ENCODE measurements around the gene HORMAD2.

The HORMAD2 gene

GRCh38 chr22:30185129-30185528, 104.9 kb downstream of the HORMAD2 start:
- Histone ChIP-seq H3K79me2 (ENCODE audit: insufficient read depth, low read length) (no peaks in the 10 kb centered on the region), H3K36me3 (ENCODE audit: insufficient read depth, low read length) (no peaks in the 10 kb centered on the region), H3K27ac (ENCODE audit: low read length) (no peak overlapping the region), H3K4me3 (ENCODE audit: low read depth in 1 of 2, low read length in 2 of 2) (no peak overlapping the region), H3K4me2 (ENCODE audit: insufficient read depth, low read length) (no peak overlapping the region), H4K20me1 (ENCODE audit: insufficient read depth, low read length) (no peaks in the 10 kb centered on the region), H3K9me3 (ENCODE audit: insufficient read depth, low read length, severe bottlenecking) (no peaks in the 10 kb centered on the region), H3K27me3 (ENCODE audit: insufficient read depth, low read length, poor library complexity) (no peaks in the 10 kb centered on the region), H3K9ac (ENCODE audit: low read depth, low read length) (no peak overlapping the region), H3K4me1 (ENCODE audit: insufficient read depth, low read length) (peaks cover 27% of the 10 kb centered on the region), H2AFZ (ENCODE audit: low read depth, low read length) (no peak overlapping the region)
- no peak for DNase-seq
- no peak for TF ChIP-seq CTCF (IDR thresholded peaks at IDR 0.05; ENCODE audit: borderline replicate concordance, extremely low read depth, low read length, poor library complexity, severe bottlenecking)
- TF ChIP-seq EZH2 (IDR thresholded peaks at IDR 0.05; ENCODE audit: borderline replicate concordance, low read depth, low read length, severe bottlenecking), result no peak
- no peak for ATAC-seq (ENCODE audit: insufficient read depth, low read depth)

GRCh38 chr22:30185549-30185948, 105.3 kb downstream of the HORMAD2 start:
- no peak for ATAC-seq (ENCODE audit: insufficient read depth, low read depth)
- Histone ChIP-seq H3K27me3 (ENCODE audit: insufficient read depth, low read length, poor library complexity) (no peaks in the 10 kb centered on the region), H3K36me3 (ENCODE audit: insufficient read depth, low read length) (no peaks in the 10 kb centered on the region), H3K79me2 (ENCODE audit: insufficient read depth, low read length) (no peaks in the 10 kb centered on the region), H3K4me1 (ENCODE audit: insufficient read depth, low read length) (peaks cover 32% of the 10 kb centered on the region), H3K9ac (ENCODE audit: low read depth, low read length) (no peak overlapping the region), H3K4me3 (ENCODE audit: low read depth in 1 of 2, low read length in 2 of 2) (no peak overlapping the region), H3K9me3 (ENCODE audit: insufficient read depth, low read length, severe bottlenecking) (no peaks in the 10 kb centered on the region), H3K27ac (ENCODE audit: low read length) (no peak overlapping the region), H2AFZ (ENCODE audit: low read depth, low read length) (no peak overlapping the region), H4K20me1 (ENCODE audit: insufficient read depth, low read length) (no peaks in the 10 kb centered on the region), H3K4me2 (ENCODE audit: insufficient read depth, low read length) (no peak overlapping the region)
- DNase-seq, result no peak
- no peak for TF ChIP-seq CTCF (IDR thresholded peaks at IDR 0.05; ENCODE audit: borderline replicate concordance, extremely low read depth, low read length, poor library complexity, severe bottlenecking)
- TF ChIP-seq EZH2 (IDR thresholded peaks at IDR 0.05; ENCODE audit: borderline replicate concordance, low read depth, low read length, severe bottlenecking), result no peak

- DNase-seq (no peak), ATAC-seq (ENCODE audit: insufficient read depth, low read depth) (no peak)
- no peak overlapping the region for H3K9ac ChIP-seq (ENCODE audit: low read depth, low read length)
- H3K79me2 ChIP-seq (ENCODE audit: insufficient read depth, low read length), result no peaks in the 10 kb centered on the region
- H2AFZ ChIP-seq (ENCODE audit: low read depth, low read length), result no peak overlapping the region
- peaks cover 32% of the 10 kb centered on the region for H3K4me1 ChIP-seq (ENCODE audit: insufficient read depth, low read length)
- no peaks in the 10 kb centered on the region for H4K20me1 ChIP-seq (ENCODE audit: insufficient read depth, low read length)
- no peaks in the 10 kb centered on the region for H3K27me3 ChIP-seq (ENCODE audit: insufficient read depth, low read length, poor library complexity)
- H3K4me3 ChIP-seq (ENCODE audit: low read depth in 1 of 2, low read length in 2 of 2), result no peak overlapping the region
- TF ChIP-seq CTCF (IDR thresholded peaks at IDR 0.05; ENCODE audit: borderline replicate concordance, extremely low read depth, low read length, poor library complexity, severe bottlenecking), result no peak
- TF ChIP-seq EZH2 (IDR thresholded peaks at IDR 0.05; ENCODE audit: borderline replicate concordance, low read depth, low read length, severe bottlenecking), result no peak
- H3K9me3 ChIP-seq (ENCODE audit: insufficient read depth, low read length, severe bottlenecking), result no peaks in the 10 kb centered on the region
- no peaks in the 10 kb centered on the region for H3K36me3 ChIP-seq (ENCODE audit: insufficient read depth, low read length)
- no peak overlapping the region for H3K4me2 ChIP-seq (ENCODE audit: insufficient read depth, low read length)
- no peak overlapping the region for H3K27ac ChIP-seq (ENCODE audit: low read length)
Observed at GRCh38 chr22:30186041-30186440, 105.8 kb downstream of the HORMAD2 start.

GRCh38 chr22:30186510-30186909, 106.2 kb downstream of the HORMAD2 start:
- Histone ChIP-seq H3K27ac (ENCODE audit: low read length) (no peak overlapping the region), H3K79me2 (ENCODE audit: insufficient read depth, low read length) (no peaks in the 10 kb centered on the region), H3K27me3 (ENCODE audit: insufficient read depth, low read length, poor library complexity) (no peaks in the 10 kb centered on the region), H3K36me3 (ENCODE audit: insufficient read depth, low read length) (no peaks in the 10 kb centered on the region), H2AFZ (ENCODE audit: low read depth, low read length) (no peak overlapping the region), H3K4me1 (ENCODE audit: insufficient read depth, low read length) (peaks cover 32% of the 10 kb centered on the region), H3K4me2 (ENCODE audit: insufficient read depth, low read length) (no peak overlapping the region), H3K9me3 (ENCODE audit: insufficient read depth, low read length, severe bottlenecking) (no peaks in the 10 kb centered on the region), H3K9ac (ENCODE audit: low read depth, low read length) (no peak overlapping the region), H4K20me1 (ENCODE audit: insufficient read depth, low read length) (no peaks in the 10 kb centered on the region), H3K4me3 (ENCODE audit: low read depth in 1 of 2, low read length in 2 of 2) (no peak overlapping the region)
- no peak for ATAC-seq (ENCODE audit: insufficient read depth, low read depth)
- TF ChIP-seq CTCF (IDR thresholded peaks at IDR 0.05; ENCODE audit: borderline replicate concordance, extremely low read depth, low read length, poor library complexity, severe bottlenecking) (no peak), EZH2 (IDR thresholded peaks at IDR 0.05; ENCODE audit: borderline replicate concordance, low read depth, low read length, severe bottlenecking) (no peak)
- DNase-seq, result no peak

All from DND-41 (cell line).